GM19455 (cell line): Measurements from ENCODE around the gene MAPKAPK2.
"Not testable (repeated sequence)": the region's sequence is repeated elsewhere in the genome, so short reads cannot be mapped to it uniquely, and the experiment has no call there.

ENCODE experiments used
- ATAC-seq: cut with Tn5 transposase; IDR thresholded peaks from one replicate; pipeline ENCODE4 v1.9.1; 2021; ENCODE audit not compliant: unreplicated experiment

Gene MAPKAPK2

GRCh38 chr1:206739411-206740076 is 54.8 kb downstream of the MAPKAPK2 start:
- peak; percentile 79 for ATAC-seq

- ATAC-seq, result no peak
Measured at GRCh38 chr1:206741142-206741701, 56.5 kb downstream of the MAPKAPK2 start.

- ATAC-seq, result no peak
Measured at GRCh38 chr1:206742719-206743383, 58.1 kb downstream of the MAPKAPK2 start.

- ATAC-seq, result no peak
Measured at GRCh38 chr1:206744683-206745082, 60.0 kb downstream of the MAPKAPK2 start.

- ATAC-seq, result no peak
Measured at GRCh38 chr1:206745301-206745700, 60.6 kb downstream of the MAPKAPK2 start.

GRCh38 chr1:206748348-206749030 is 63.8 kb downstream of the MAPKAPK2 start:
- no peak for ATAC-seq

GRCh38 chr1:206751891-206752290 is 67.2 kb downstream of the MAPKAPK2 start:
- no peak for ATAC-seq

GRCh38 chr1:206752481-206752880 is 67.8 kb downstream of the MAPKAPK2 start:
- ATAC-seq, result no peak

- no peak for ATAC-seq
Measured at GRCh38 chr1:206753141-206753540, 68.4 kb downstream of the MAPKAPK2 start.

GRCh38 chr1:206754011-206754410 is 69.3 kb downstream of the MAPKAPK2 start:
- ATAC-seq, result no peak

GRCh38 chr1:206757524-206758266 is 73.0 kb downstream of the MAPKAPK2 start:
- no peak for ATAC-seq

GRCh38 chr1:206760590-206760989 is 75.9 kb downstream of the MAPKAPK2 start:
- ATAC-seq, result no peak

- no peak for ATAC-seq
Measured at GRCh38 chr1:206761159-206761768, 76.6 kb downstream of the MAPKAPK2 start.

- not testable (repeated sequence) for ATAC-seq
Measured at GRCh38 chr1:206762741-206763364, 78.1 kb downstream of the MAPKAPK2 start.

GRCh38 chr1:206765771-206766170 is 81.1 kb downstream of the MAPKAPK2 start:
- not testable (repeated sequence) for ATAC-seq

- no peak for ATAC-seq
Measured at GRCh38 chr1:206766251-206766856, 81.6 kb downstream of the MAPKAPK2 start.

- ATAC-seq, result peak; percentile 9
Measured at GRCh38 chr1:206768472-206769303, 84.0 kb downstream of the MAPKAPK2 start.

- ATAC-seq, result peak; percentile 60
Measured at GRCh38 chr1:206769304-206769731, 84.6 kb downstream of the MAPKAPK2 start.
